ENCODE measurements around the gene KCNT1. TPM values are rescaled to one million over a fixed set of nuclear protein-coding genes. Genes with fewer than 3 reads are reported as not detected.

The KCNT1 gene
- total RNA-seq, 1 experiment from 2014 or later, result 0.68 TPM

DNA sequence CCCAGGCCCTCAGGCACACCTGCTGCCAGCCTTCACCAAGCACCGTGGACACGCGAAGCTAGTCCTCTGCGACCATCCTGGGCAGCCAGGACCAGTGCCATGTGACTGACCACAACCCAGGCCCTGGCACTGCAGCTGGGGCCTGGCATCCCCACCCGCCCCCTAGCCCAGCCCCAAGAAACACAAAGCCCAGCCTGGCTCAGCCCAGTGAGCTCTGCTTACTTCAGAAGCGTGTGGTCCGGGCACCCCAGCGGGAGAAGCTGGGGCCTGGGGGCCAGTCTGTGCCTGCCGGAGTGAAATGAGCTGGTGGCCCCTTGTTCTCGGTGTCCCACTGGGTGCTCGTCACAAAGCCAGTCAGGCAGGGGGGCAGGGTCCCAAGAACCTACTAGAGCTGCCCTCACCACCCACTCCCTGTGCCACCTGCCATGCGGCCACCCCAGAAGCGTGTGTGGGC, 87.9 kb downstream of the KCNT1 start:
- Histone ChIP-seq H3K27ac (ENCODE audit: insufficient read length, low read depth, low read length) (no peak overlapping the region), H2BK15ac (ENCODE audit: low read depth, low read length) (no peak overlapping the region), H3K23ac (ENCODE audit: insufficient read length, low read depth, low read length) (no peak overlapping the region), H3K27me3 (ENCODE audit: insufficient read depth, low read length) (no peaks in the 10 kb centered on the region), H4K5ac (ENCODE audit: insufficient read length, low read depth, low read length) (no peak overlapping the region), H3K56ac (ENCODE audit: insufficient read length, low read depth, low read length) (no peak overlapping the region), H3K9ac (ENCODE audit: extremely low read depth, insufficient read length, low read length) (no peak overlapping the region), H3K79me1 (ENCODE audit: insufficient read depth, low read depth, low read length, poor library complexity, severe bottlenecking) (no peaks in the 10 kb centered on the region), H3K4me2 (ENCODE audit: insufficient read depth, insufficient read length, low read length) (no peak overlapping the region), H3K4me1 (ENCODE audit: insufficient read depth, low read length) (no peaks in the 10 kb centered on the region), H2BK12ac (ENCODE audit: insufficient read length, low read depth, low read length) (no peak overlapping the region), H2BK5ac (ENCODE audit: insufficient read length, low read length) (no peak overlapping the region), H4K91ac (ENCODE audit: insufficient read length, low read depth, low read length) (no peak overlapping the region), H4K20me1 (ENCODE audit: control insufficient read depth, insufficient read depth, insufficient read length) (no peaks in the 10 kb centered on the region), H3K9me3 (ENCODE audit: control insufficient read depth, low read depth, low read length) (no peaks in the 10 kb centered on the region), H3K14ac (ENCODE audit: insufficient read depth, low read length) (no peak overlapping the region), H3T11ph (ENCODE audit: low read length) (no peak overlapping the region), H2BK20ac (ENCODE audit: low read depth, low read length, poor library complexity, severe bottlenecking) (no peak overlapping the region), H3K4ac (ENCODE audit: low read depth, low read length) (no peak overlapping the region), H2BK120ac (ENCODE audit: low read depth, low read length, poor library complexity, severe bottlenecking) (no peak overlapping the region), H2AK5ac (ENCODE audit: insufficient read length, low read length) (no peak overlapping the region), H3K79me2 (ENCODE audit: insufficient read depth, low read length) (no peaks in the 10 kb centered on the region), H3K18ac (ENCODE audit: insufficient read length, low read depth, low read length) (no peak overlapping the region), H3K23me2 (ENCODE audit: insufficient read length, low read depth, low read length, poor library complexity, severe bottlenecking) (no peaks in the 10 kb centered on the region), H4K8ac (replicated peaks; ENCODE audit: insufficient read length, low read depth, low read length) (no peak overlapping the region), H2AFZ (ENCODE audit: low read length) (no peak overlapping the region)
- WGBS (ENCODE audit: extremely low coverage, insufficient read length, low lambda C conversion rate), result no CpG with 5 or more reads among the region's 13 CpGs
- no peak for DNase-seq
- no peaks in the 10 kb centered on the region for H3K36me3 Mint-ChIP-seq (ENCODE audit: insufficient read depth in 1 of 3, low read depth in 3 of 3)
- TF ChIP-seq, protein P1, sequence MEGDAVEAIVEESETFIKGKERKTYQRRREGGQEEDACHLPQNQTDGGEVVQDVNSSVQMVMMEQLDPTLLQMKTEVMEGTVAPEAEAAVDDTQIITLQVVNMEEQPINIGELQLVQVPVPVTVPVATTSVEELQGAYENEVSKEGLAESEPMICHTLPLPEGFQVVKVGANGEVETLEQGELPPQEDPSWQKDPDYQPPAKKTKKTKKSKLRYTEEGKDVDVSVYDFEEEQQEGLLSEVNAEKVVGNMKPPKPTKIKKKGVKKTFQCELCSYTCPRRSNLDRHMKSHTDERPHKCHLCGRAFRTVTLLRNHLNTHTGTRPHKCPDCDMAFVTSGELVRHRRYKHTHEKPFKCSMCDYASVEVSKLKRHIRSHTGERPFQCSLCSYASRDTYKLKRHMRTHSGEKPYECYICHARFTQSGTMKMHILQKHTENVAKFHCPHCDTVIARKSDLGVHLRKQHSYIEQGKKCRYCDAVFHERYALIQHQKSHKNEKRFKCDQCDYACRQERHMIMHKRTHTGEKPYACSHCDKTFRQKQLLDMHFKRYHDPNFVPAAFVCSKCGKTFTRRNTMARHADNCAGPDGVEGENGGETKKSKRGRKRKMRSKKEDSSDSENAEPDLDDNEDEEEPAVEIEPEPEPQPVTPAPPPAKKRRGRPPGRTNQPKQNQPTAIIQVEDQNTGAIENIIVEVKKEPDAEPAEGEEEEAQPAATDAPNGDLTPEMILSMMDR (conservative IDR thresholded peaks at IDR 0.05), result no peak
- H3K27ac Mint-ChIP-seq, result no peak overlapping the region
- H3K4me3 Mint-ChIP-seq, result no peak overlapping the region
- H3K9me3 Mint-ChIP-seq, result no peaks in the 10 kb centered on the region
- 0 out of 4 replicates have a peak, but pooled peaks cover 0 to 2% of the 10 kb centered on the region in 2 experiments for H3K4me1 Mint-ChIP-seq
- no peaks in the 10 kb centered on the region; the same call in 1 of the 2 replicates for H3K27me3 Mint-ChIP-seq (ENCODE audit: low read depth)
